ENCODE results near the gene ABCB8.
A peak's percentile ranks its signal among the peaks of the same experiment; 100 is the strongest.

ABCB8 gene

GRCh38 chr7:151088856-151089699 is 60.8 kb downstream of the ABCB8 start:
- peak; percentile 80 for DNase-seq

DNA sequence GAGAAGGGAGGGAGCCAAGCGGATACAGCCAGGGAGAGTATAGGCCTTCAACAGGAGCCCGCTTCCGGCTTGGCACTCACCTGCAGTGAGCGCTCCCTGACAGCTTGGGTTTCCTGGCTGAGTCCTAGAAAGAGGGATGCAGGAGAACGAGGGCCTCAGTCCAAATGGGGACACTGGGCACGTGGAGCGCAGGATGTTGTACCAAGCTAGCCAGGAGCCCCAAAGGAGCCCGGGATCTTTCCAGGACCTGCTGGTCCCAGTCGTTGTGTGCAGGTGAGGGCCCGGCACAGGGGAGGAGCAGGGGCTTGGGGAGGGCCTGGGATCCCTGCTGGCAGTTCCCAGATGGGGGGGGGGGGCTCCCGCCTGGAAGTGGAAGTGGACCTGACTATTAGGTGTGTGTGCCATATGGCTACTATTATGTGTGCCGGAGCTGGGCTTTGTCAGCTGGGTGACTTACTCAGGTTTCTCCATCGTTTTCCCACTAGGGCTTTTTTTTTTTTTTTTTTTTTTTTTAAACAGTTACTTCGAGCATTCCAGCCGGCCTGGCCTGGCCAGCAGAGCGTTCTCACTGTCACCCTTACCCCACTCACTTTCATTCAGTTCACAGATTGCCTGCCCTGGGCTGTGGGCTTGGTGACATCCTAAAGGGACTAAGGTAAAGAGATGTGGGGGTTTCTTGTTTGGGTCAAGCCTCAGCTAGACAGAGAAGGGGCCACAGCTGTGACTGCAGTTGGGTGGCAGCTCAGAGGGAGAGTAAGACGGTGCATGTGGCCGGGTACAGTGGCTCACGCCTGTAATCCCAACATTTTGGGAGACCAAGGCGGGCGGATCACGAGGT is 61.9 kb downstream of the ABCB8 start:
- no peak for DNase-seq

- no peak for DNase-seq
Observed at GRCh38 chr7:151091003-151091402, 62.8 kb downstream of the ABCB8 start.

- no peak for DNase-seq
Observed at GRCh38 chr7:151091431-151091830, 63.2 kb downstream of the ABCB8 start.

GRCh38 chr7:151091988-151092387 is 63.7 kb downstream of the ABCB8 start:
- no peak for DNase-seq

DNA sequence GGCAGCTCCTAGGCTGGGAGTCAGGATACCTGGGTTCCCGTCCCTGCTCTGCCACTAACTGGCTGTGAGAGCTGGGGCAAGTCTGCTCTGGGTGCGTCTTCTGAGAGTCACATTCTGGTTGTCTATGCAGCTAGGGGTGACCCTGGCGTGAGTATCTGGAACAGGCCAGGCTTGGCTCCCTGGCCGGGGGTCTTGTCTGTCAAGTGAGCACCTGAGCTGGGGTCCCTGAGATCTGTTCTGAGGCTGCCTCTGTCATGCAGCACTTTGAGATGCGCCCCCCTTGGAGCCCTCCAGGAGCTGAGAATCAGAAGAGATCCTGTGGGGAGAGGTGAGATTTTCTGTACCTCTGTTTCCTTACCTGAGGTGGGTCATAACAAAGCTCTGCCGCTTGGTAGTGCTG is 65.5 kb downstream of the ABCB8 start:
- DNase-seq: no peak

- DNase-seq: no peak
Observed at GRCh38 chr7:151094675-151095074, 66.4 kb downstream of the ABCB8 start.

- no peak for DNase-seq
Observed at GRCh38 chr7:151095123-151095797, 67.0 kb downstream of the ABCB8 start.

GRCh38 chr7:151095828-151096475 is 67.7 kb downstream of the ABCB8 start:
- DNase-seq: no peak
